ENCODE results near the gene GPATCH1. TPM values are rescaled to one million over a fixed set of nuclear protein-coding genes. Genes with fewer than 3 reads are reported as not detected.

Gene GPATCH1
- total and polyA plus RNA-seq, 2 of the 8 experiments (the other 6 are each of a cell fraction or from before 2014, with no cell fraction given), result 4.3 to 8.2 TPM

DNA sequence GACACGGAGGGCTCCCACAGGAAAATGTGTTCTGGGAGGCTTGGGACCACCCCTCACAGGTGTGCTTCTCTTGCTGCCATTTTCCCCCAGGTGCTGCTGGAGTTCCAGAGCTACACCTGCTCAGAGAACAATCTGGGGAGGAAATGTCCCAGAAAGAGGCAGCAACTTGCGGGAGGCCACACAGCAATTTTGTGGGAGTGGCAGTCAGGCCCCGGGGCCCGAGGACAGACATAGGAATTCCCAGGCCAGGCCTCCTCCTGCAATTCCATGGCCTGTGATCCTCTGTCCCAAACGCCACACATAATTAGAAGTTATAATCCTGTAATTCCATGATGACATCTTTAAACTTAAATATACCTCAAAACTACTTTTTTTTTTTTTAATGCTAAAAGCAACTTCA is 18.1 kb upstream of the GPATCH1 start:
- ChIA-PET POLR2A (ENCODE audit: partially characterized antibody) (interaction anchor here (0.6 to 4.1 kb wide), 4 partner anchors 11 to 67 kb away, joined by 3 to 12 read pairs (median 5); partner anchors contain the start of gene GPATCH1), CTCF (ENCODE audit: partially characterized antibody) (interaction anchor here (0.7 to 2.2 kb wide), 4 partner anchors 14 to 88 kb away, joined by 3 to 11 read pairs (median 3); no protein-coding TSS in a partner anchor)
- H2AFZ ChIP-seq (ENCODE audit: low read length), result no peak overlapping the region
- no peak overlapping the region for H3K56ac ChIP-seq (replicated peaks; ENCODE audit: insufficient read length, low read depth, low read length)
- no peak overlapping the region for H4K91ac ChIP-seq (replicated peaks; ENCODE audit: insufficient read length, low read length)
- H2BK15ac ChIP-seq (ENCODE audit: low read length), result no peak overlapping the region
- H4K5ac ChIP-seq (ENCODE audit: insufficient read length, low read depth, low read length), result no peak overlapping the region
- H3K79me1 ChIP-seq (ENCODE audit: low read depth, low read length), result peaks cover 10% of the 10 kb centered on the region; the same call in 1 of the 2 replicates
- peak overlapping the region in 2 of 4 experiments; percentile 54 to 100; a peak in 3 of 8 replicates for H3K4me3 ChIP-seq (ENCODE audit: extremely low read depth in 1 of 4, insufficient read depth in 2 of 4, low read depth in 3 of 4, low read length in 4 of 4)
- 74% methylated on average over 5 of the region's 5 CpGs; no CpG with 5 or more reads in 1 of the 2 experiments for WGBS, 2 experiments (ENCODE audit: extremely low coverage in 1 of 2, insufficient coverage in 1 of 2, insufficient read length in 1 of 2, insufficient replicate concordance in 2 of 2, low coverage in 1 of 2, low lambda C conversion rate in 2 of 2, missing lambda C conversion rate in 1 of 2)
- H3K23me2 ChIP-seq (ENCODE audit: low read depth, low read length), result peaks cover 3% of the 10 kb centered on the region; the same call in 1 of the 2 replicates
- H3K27ac ChIP-seq (ENCODE audit: low read depth, low read length), result no peak overlapping the region
- H3K36me3 ChIP-seq (ENCODE audit: control insufficient read depth in 2 of 4, insufficient read depth in 4 of 4, low read length in 3 of 4), result no peaks in the 10 kb centered on the region
- H2BK20ac ChIP-seq (ENCODE audit: low read length), result no peak overlapping the region
- peaks cover 8 to 53% of the 10 kb centered on the region in 2 experiments for H3K79me2 ChIP-seq (ENCODE audit: control insufficient read depth in 1 of 2, insufficient read depth in 2 of 2, low read length in 2 of 2)
- no peaks in the 10 kb centered on the region for H3K9me3 ChIP-seq (ENCODE audit: insufficient read depth in 2 of 2, low read depth in 1 of 2, low read length in 1 of 2)
- FAIRE-seq (no peak), DNase-seq (ENCODE audit: low read depth in 1 of 2, low spot score in 2 of 2) (no peak)
- peak overlapping the region; percentile 61 to 72 for H3K4me2 ChIP-seq (ENCODE audit: insufficient read depth in 1 of 2, low read depth in 2 of 2, low read length in 2 of 2)
- H4K8ac ChIP-seq (ENCODE audit: extremely low read depth, insufficient read depth, low read length), result no peak overlapping the region
- peaks cover 0 to 4% (median 3%) of the 10 kb centered on the region in 4 experiments; a peak in 4 of 7 replicates for H3K27me3 ChIP-seq (replicated peaks in 1 of 4; ENCODE audit: control insufficient read depth in 3 of 4, extremely low read depth in 1 of 4, insufficient read depth in 3 of 4, low read length in 3 of 4)
- H3K18ac ChIP-seq (ENCODE audit: extremely low read depth, low read length), result no peak overlapping the region
- H2BK12ac ChIP-seq (ENCODE audit: low read depth, low read length), result no peak overlapping the region
- no peak overlapping the region for H2AK5ac ChIP-seq (ENCODE audit: low read depth, low read length)
- H3K23ac ChIP-seq (ENCODE audit: insufficient read length), result no peak overlapping the region
- H3K4me1 ChIP-seq (replicated peaks in 1 of 4; ENCODE audit: control insufficient read depth in 3 of 4, insufficient read depth in 4 of 4, low read length in 3 of 4), result peaks cover 0 to 4% (median 0%) of the 10 kb centered on the region in 4 experiments; a peak in 1 of 7 replicates
- no peak overlapping the region for H3K4ac ChIP-seq (replicated peaks; ENCODE audit: insufficient read length, low read depth, low read length)
- H4K20me1 ChIP-seq (replicated peaks in 1 of 2; ENCODE audit: control insufficient read depth in 1 of 2, insufficient read depth in 2 of 2, low read length in 2 of 2), result peaks cover 3 to 11% of the 10 kb centered on the region in 2 experiments
- H2BK120ac ChIP-seq (replicated peaks; ENCODE audit: low read depth, low read length), result no peak overlapping the region
- no peak overlapping the region for H2BK5ac ChIP-seq (ENCODE audit: low read depth, low read length)
- H3K14ac ChIP-seq (ENCODE audit: insufficient read length), result no peak overlapping the region
- H3K9ac ChIP-seq (replicated peaks in 1 of 4; ENCODE audit: extremely low read depth in 1 of 4, low read depth in 3 of 4, low read length in 3 of 4), result no peak overlapping the region
- TF ChIP-seq TAF7 (optimal IDR thresholded peaks at IDR 0.05; ENCODE audit: borderline replicate concordance, low read depth, low read length) (no peak), SRF (IDR thresholded peaks at IDR 0.05; ENCODE audit: low read depth, low read length) (no peak), USF2 (IDR thresholded peaks at IDR 0.05; ENCODE audit: low read length) (no peak), CTBP2 (IDR thresholded peaks at IDR 0.05; ENCODE audit: borderline replicate concordance, insufficient read depth, insufficient read length, low read length) (no peak), RFX5 (IDR thresholded peaks at IDR 0.05; ENCODE audit: borderline replicate concordance, low read depth, low read length) (no peak), KDM1A (IDR thresholded peaks at IDR 0.05; ENCODE audit: borderline replicate concordance, low read length) (no peak), SIRT6 (IDR thresholded peaks at IDR 0.05; ENCODE audit: low read length) (no peak), TAF1 (IDR thresholded peaks at IDR 0.05; ENCODE audit: low read depth, low read length) (no peak), RAD21 (IDR thresholded peaks at IDR 0.05 in 1 of 2, conservative IDR thresholded peaks at IDR 0.05 in 1 of 2; ENCODE audit: low read depth in 2 of 2, low read length in 2 of 2) (no peak), NANOG (IDR thresholded peaks at IDR 0.05; ENCODE audit: insufficient read depth, low read depth, low read length, poor library complexity, severe bottlenecking) (no peak)
- TF ChIP-seq, protein P1, sequence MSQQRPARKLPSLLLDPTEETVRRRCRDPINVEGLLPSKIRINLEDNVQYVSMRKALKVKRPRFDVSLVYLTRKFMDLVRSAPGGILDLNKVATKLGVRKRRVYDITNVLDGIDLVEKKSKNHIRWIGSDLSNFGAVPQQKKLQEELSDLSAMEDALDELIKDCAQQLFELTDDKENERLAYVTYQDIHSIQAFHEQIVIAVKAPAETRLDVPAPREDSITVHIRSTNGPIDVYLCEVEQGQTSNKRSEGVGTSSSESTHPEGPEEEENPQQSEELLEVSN (IDR thresholded peaks at IDR 0.05), result no peak
